Osteoblast (primary cell): Measurements from ENCODE around the gene FRMD3. TPM values are rescaled to one million over a fixed set of nuclear protein-coding genes. Genes with fewer than 3 reads are reported as not detected.
A peak's percentile ranks its signal among the peaks of the same experiment; 100 is the strongest.

Experiments
- DNase-seq: peaks from one replicate; pipeline ENCODE4 v3.0.0; 2011; ENCODE audit warnings: low spot score, mixed read lengths; ENCODE audit not compliant: insufficient read length; ENCODE audit errors: missing footprints
- H2AFZ ChIP-seq: 2 replicates; pipeline ENCODE4 v1.6.0; 2011; ENCODE audit warnings: mild to moderate bottlenecking, low read length
- H3K27ac ChIP-seq: 2 replicates; pipeline ENCODE4 v1.5.1; 2011; ENCODE audit warnings: mild to moderate bottlenecking, low read depth, low read length, moderate library complexity
- H3K27me3 ChIP-seq: 2 replicates; pipeline ENCODE4 v1.6.0; 2012; ENCODE audit warnings: mild to moderate bottlenecking, control low read depth, inconsistent platforms, low read length, moderate library complexity; ENCODE audit not compliant: insufficient read depth
- H3K36me3 ChIP-seq: 2 replicates; pipeline ENCODE4 v1.5.1; 2011; ENCODE audit warnings: mild to moderate bottlenecking, low read length, control low read depth, moderate library complexity; ENCODE audit not compliant: insufficient read depth
- H3K4me1 ChIP-seq: 2 replicates; pipeline ENCODE4 v1.5.1; 2011; ENCODE audit warnings: mild to moderate bottlenecking, low read length, control low read depth, moderate library complexity; ENCODE audit not compliant: insufficient read depth
- H3K4me2 ChIP-seq: 2 replicates; pipeline ENCODE4 v1.6.0; 2011; ENCODE audit warnings: mild to moderate bottlenecking, low read length; ENCODE audit not compliant: insufficient read depth
- H3K4me3 ChIP-seq: fragments of 200-600 bp; sonication (generic); 3 replicates; pipeline ENCODE4 v1.5.1; 2012; ENCODE audit warnings: mild to moderate bottlenecking, low read length, inconsistent platforms; ENCODE audit not compliant: insufficient read depth
- H3K79me2 ChIP-seq: 2 replicates; pipeline ENCODE4 v1.6.0; 2012; ENCODE audit warnings: mild to moderate bottlenecking, low read length, control low read depth, inconsistent platforms; ENCODE audit not compliant: insufficient read depth
- H3K9me3 ChIP-seq: 2 replicates; pipeline ENCODE4 v1.5.1; 2011; ENCODE audit warnings: low read depth, low read length, control low read depth
- H4K20me1 ChIP-seq: 2 replicates; pipeline ENCODE4 v1.6.0; 2012; ENCODE audit warnings: mild to moderate bottlenecking, low read length, control low read depth; ENCODE audit not compliant: insufficient read depth
- total RNA-seq: library from RNA; depleted of rRNA; stranded (reverse); fragments of >200 nt; gene quantifications from 2 replicates; pipeline ENCODE4 v1.2.3, GENCODE V29; 2012
- TF ChIP-seq, protein P1 (sequence below): IDR thresholded peaks from 2 replicates; pipeline ENCODE4 v1.5.1; 2011; ENCODE audit warnings: mild to moderate bottlenecking, low read depth, low read length, moderate library complexity; ENCODE audit errors: extremely low read depth

The FRMD3 gene
- total RNA-seq, 1 donor, result 0.36 TPM

DNA sequence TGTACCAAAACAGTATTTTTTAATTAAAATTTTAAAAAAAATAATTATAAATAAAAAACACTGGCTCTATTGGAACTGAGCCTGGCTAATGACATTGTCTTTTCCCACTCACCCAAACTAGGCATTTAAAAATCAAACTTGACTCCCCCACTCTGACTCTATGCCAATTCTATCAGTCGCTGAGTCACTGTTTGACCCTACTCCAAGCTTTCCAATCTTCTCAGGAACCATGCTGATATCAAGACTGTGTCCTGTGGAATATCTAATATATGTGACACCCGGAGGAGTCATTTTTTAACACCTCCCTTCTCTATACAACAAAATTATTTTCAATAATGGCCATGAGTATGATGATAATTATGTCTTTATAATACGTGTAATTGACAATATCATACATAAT is 303.7 kb downstream of the FRMD3 start:
- H3K9me3 ChIP-seq, result no peaks in the 10 kb centered on the region
- no peak overlapping the region for H2AFZ ChIP-seq
- no peaks in the 10 kb centered on the region for H3K79me2 ChIP-seq
- H3K4me3 ChIP-seq, result no peak overlapping the region
- peak; percentile 39 for DNase-seq
- no peaks in the 10 kb centered on the region for H4K20me1 ChIP-seq
- no peak overlapping the region for H3K4me2 ChIP-seq
- H3K4me1 ChIP-seq, result no peaks in the 10 kb centered on the region
- H3K27me3 ChIP-seq, result no peaks in the 10 kb centered on the region
- H3K27ac ChIP-seq, result no peak overlapping the region
- no peaks in the 10 kb centered on the region for H3K36me3 ChIP-seq
- TF ChIP-seq, protein P1, sequence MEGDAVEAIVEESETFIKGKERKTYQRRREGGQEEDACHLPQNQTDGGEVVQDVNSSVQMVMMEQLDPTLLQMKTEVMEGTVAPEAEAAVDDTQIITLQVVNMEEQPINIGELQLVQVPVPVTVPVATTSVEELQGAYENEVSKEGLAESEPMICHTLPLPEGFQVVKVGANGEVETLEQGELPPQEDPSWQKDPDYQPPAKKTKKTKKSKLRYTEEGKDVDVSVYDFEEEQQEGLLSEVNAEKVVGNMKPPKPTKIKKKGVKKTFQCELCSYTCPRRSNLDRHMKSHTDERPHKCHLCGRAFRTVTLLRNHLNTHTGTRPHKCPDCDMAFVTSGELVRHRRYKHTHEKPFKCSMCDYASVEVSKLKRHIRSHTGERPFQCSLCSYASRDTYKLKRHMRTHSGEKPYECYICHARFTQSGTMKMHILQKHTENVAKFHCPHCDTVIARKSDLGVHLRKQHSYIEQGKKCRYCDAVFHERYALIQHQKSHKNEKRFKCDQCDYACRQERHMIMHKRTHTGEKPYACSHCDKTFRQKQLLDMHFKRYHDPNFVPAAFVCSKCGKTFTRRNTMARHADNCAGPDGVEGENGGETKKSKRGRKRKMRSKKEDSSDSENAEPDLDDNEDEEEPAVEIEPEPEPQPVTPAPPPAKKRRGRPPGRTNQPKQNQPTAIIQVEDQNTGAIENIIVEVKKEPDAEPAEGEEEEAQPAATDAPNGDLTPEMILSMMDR, result no peak

DNA sequence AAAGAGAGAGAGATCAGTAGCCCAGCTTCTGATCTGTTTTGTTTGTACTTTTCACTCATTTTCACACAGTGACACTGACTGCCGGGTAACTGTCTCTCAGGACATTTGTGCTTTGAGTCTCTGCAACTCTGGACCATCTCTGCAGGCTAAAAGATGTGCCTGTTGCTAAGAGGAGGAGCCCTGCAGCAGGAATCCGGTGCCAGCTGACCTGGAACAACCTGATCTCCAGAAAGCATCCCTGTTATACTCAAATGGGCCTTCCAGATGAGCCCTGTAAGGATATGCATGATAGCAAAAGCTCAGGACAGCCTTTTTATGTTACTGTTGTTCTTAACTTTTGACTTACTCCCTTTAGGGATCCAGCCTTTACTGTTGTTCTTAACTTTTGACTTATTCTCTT is 304.6 kb downstream of the FRMD3 start:
- Histone ChIP-seq H3K27me3 (no peaks in the 10 kb centered on the region), H3K4me3 (no peak overlapping the region), H3K79me2 (no peaks in the 10 kb centered on the region), H3K27ac (no peak overlapping the region), H2AFZ (no peak overlapping the region), H3K36me3 (no peaks in the 10 kb centered on the region), H3K9me3 (no peaks in the 10 kb centered on the region), H4K20me1 (no peaks in the 10 kb centered on the region), H3K4me1 (no peaks in the 10 kb centered on the region), H3K4me2 (no peak overlapping the region)
- TF ChIP-seq, protein P1, result no peak
- DNase-seq, result no peak

DNA sequence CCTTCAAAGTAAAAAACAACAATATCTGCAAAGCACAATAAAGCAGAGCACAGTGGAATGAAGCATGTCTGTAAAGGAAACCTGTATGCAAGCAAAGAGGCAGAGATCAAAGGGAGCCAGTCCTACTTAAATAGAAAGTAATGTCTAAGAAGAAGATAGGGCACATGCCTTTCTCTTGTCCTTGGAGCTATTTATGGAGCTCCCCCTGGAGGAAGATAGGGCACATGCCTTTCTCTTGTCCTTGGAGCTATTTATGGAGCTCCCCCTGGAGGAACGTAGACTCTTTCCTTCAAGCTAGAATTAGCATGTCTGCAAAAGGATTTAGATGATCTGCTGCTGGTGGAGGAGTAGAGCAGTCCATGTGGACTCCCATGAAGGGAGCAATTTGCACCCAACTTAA is 307.2 kb downstream of the FRMD3 start:
- no peak overlapping the region for H3K4me3 ChIP-seq
- H3K27ac ChIP-seq, result no peak overlapping the region

DNA sequence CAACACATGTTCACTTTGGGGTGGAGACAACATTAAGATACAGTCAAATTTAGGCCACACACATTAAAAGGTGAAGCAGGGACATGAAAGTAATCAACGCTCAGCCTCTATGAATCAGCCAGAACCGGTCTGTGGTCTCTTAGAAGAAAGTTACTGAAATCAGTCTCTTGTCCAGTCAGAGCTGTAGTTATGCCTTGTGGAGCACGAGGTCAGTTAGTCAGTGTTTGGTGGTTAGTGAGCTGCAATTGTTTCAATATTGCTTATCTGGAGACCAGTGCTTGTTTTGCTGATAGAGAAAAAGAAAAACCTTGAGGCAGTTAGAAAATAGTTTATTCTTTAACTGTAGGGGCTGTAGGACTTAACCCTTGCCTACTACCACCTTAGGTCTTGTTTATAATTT is 317.5 kb downstream of the FRMD3 start:
- no peaks in the 10 kb centered on the region for H3K36me3 ChIP-seq
- peaks cover 10% of the 10 kb centered on the region for H3K4me1 ChIP-seq
- H3K4me2 ChIP-seq, result no peak overlapping the region
- H3K27ac ChIP-seq, result no peak overlapping the region
- TF ChIP-seq, protein P1, result no peak
- no peaks in the 10 kb centered on the region for H3K79me2 ChIP-seq
- no peak overlapping the region for H2AFZ ChIP-seq
- H3K4me3 ChIP-seq, result no peak overlapping the region
- H3K9me3 ChIP-seq, result no peaks in the 10 kb centered on the region
- no peaks in the 10 kb centered on the region for H3K27me3 ChIP-seq
- H4K20me1 ChIP-seq, result no peaks in the 10 kb centered on the region
- peak; percentile 76 for DNase-seq

More for the DNA sequence above, 307.2 kb downstream of the FRMD3 start:
- H3K36me3 ChIP-seq, result no peaks in the 10 kb centered on the region
- TF ChIP-seq, protein P1, result no peak
- DNase-seq, result peak; percentile 31
- no peaks in the 10 kb centered on the region for H4K20me1 ChIP-seq
- H2AFZ ChIP-seq, result no peak overlapping the region
- no peaks in the 10 kb centered on the region for H3K79me2 ChIP-seq
- H3K4me2 ChIP-seq, result no peak overlapping the region
- no peaks in the 10 kb centered on the region for H3K4me1 ChIP-seq
- no peaks in the 10 kb centered on the region for H3K27me3 ChIP-seq
- no peaks in the 10 kb centered on the region for H3K9me3 ChIP-seq
